ENCODE results near the gene ZBTB16. TPM values are rescaled to one million over a fixed set of nuclear protein-coding genes. Genes with fewer than 3 reads are reported as not detected.

Gene ZBTB16
- total and polyA plus RNA-seq, 12 donors = 18.3 to 108 (median 54.6) TPM

- Histone ChIP-seq H3K4me1 (peaks cover 43 to 99% (median 92%) of the 10 kb centered on the region in 9 donors), H3K27ac (peak overlapping the region in 6 of 10 donors; percentile 0 to 74 (median 15)), H3K36me3 (peaks cover 0 to 5% (median 0%) of the 10 kb centered on the region in 9 donors), H3K9me3 (no peaks in the 10 kb centered on the region), H3K27me3 (no peaks in the 10 kb centered on the region), H3K4me3 (no peak overlapping the region)
- ATAC-seq (no peak), DNase-seq (no peak)
- WGBS, 2 donors = 77% methylated on average over 10 of the region's 10 CpGs
- intact Hi-C loops (cut with DNase I) = no loop called here
- TF ChIP-seq, protein P1, sequence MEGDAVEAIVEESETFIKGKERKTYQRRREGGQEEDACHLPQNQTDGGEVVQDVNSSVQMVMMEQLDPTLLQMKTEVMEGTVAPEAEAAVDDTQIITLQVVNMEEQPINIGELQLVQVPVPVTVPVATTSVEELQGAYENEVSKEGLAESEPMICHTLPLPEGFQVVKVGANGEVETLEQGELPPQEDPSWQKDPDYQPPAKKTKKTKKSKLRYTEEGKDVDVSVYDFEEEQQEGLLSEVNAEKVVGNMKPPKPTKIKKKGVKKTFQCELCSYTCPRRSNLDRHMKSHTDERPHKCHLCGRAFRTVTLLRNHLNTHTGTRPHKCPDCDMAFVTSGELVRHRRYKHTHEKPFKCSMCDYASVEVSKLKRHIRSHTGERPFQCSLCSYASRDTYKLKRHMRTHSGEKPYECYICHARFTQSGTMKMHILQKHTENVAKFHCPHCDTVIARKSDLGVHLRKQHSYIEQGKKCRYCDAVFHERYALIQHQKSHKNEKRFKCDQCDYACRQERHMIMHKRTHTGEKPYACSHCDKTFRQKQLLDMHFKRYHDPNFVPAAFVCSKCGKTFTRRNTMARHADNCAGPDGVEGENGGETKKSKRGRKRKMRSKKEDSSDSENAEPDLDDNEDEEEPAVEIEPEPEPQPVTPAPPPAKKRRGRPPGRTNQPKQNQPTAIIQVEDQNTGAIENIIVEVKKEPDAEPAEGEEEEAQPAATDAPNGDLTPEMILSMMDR (IDR thresholded peaks at IDR 0.05) = no peak
Measured at GRCh38 chr11:114141863-114142580, 82.5 kb downstream of the ZBTB16 start.

DNA sequence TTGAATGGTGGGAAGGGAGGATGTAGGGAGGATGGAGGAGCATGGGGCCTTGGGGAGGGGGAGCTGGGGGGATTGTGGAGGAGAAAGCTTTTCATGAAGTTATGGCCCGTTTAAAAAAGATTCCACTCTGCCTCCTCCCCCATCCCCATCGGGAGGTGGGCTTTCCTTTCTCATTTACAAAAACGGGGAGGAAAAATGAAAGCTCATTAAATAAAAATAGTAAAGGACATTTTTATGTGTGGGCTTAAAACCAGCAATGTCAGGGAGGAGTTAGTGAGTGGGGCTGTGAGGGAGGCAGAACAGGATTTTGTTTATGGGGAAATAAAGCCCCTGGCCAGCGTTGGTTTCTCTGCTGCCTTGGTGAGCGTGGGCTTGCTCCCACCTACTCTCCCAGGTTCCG lies 83.2 kb downstream of the ZBTB16 start:
- 78 to 81% methylated on average over 6 of the region's 6 CpGs for WGBS, 2 donors
- no peak for ATAC-seq
- H3K27ac ChIP-seq = peak overlapping the region in 3 of 10 donors; percentile 5 to 25 (median 12)

GRCh38 chr11:114145166-114145775 lies 85.8 kb downstream of the ZBTB16 start:
- ATAC-seq = no peak
- Histone ChIP-seq H3K27ac (peak overlapping the region in 3 of 10 donors; percentile 37 to 69 (median 58)), H3K27me3 (no peaks in the 10 kb centered on the region), H3K9me3 (no peaks in the 10 kb centered on the region), H3K4me1 (peaks cover 44 to 95% (median 89%) of the 10 kb centered on the region in 9 donors), H3K4me3 (no peak overlapping the region), H3K36me3 (peaks cover 0 to 5% (median 0%) of the 10 kb centered on the region in 9 donors)
- 78 to 80% methylated on average over 2 of the region's 2 CpGs for WGBS, 2 donors
- DNase-seq = no peak
- intact Hi-C loops (cut with DNase I) = no loop called here
- TF ChIP-seq, protein P1 (IDR thresholded peaks at IDR 0.05) = no peak

More for the DNA sequence above, 83.2 kb downstream of the ZBTB16 start:
- H3K36me3 ChIP-seq = peaks cover 0 to 5% (median 0%) of the 10 kb centered on the region in 9 donors
- H3K9me3 ChIP-seq = no peaks in the 10 kb centered on the region
- intact Hi-C loops (cut with DNase I) = no loop called here
- H3K4me1 ChIP-seq = peaks cover 42 to 99% (median 92%) of the 10 kb centered on the region in 9 donors
- no peak overlapping the region for H3K4me3 ChIP-seq
- TF ChIP-seq, protein P1 (IDR thresholded peaks at IDR 0.05) = no peak
- DNase-seq = no peak
- H3K27me3 ChIP-seq = no peaks in the 10 kb centered on the region

DNA sequence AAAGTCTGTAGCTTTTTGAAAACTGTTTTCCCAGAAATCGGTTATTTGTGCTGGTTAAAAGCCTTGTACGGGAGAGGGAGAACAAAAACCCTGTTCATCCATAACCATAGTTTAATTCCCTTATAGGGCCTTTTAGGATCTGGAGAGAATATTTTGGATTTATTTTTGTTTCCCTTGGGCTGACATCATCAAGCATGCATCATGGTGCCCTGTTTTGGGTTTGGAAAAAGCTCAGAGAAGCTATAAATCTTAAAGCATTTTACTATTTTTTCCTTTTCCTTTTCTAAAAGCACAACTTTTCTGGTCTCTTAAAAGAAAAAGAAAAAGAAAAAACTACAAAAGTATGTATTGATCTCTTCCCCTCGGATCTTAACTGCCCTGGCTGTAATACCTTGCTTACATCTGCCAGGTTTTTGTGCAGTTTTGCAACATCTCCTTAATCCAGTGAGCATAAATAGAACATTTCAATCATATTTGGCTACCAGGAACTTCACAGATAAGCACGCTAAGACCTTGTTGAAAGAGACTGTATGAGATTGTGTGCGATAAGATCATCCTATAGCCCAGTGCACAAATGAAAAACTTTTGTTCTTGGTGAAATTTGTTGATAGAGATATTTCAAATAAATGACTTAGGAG lies 88.0 kb downstream of the ZBTB16 start:
- DNase-seq (no peak), ATAC-seq (no peak)
- H3K4me3 ChIP-seq = no peak overlapping the region
- intact Hi-C loops (cut with DNase I) = no loop called here
- no peaks in the 10 kb centered on the region for H3K9me3 ChIP-seq
- peaks cover 38 to 90% (median 83%) of the 10 kb centered on the region in 9 donors for H3K4me1 ChIP-seq
- H3K27me3 ChIP-seq = no peaks in the 10 kb centered on the region
- H3K36me3 ChIP-seq = no peaks in the 10 kb centered on the region
- TF ChIP-seq, protein P1 (IDR thresholded peaks at IDR 0.05) = no peak
- peak overlapping the region in 9 of 10 donors; percentile 22 to 77 (median 59) for H3K27ac ChIP-seq
- WGBS, 2 donors = 48 to 58% methylated on average over 5 of the region's 5 CpGs

Measured in heart right ventricle (tissue), 16 donors.